GM12878 (cell line): ENCODE data around the gene CASTOR1. TPM values are rescaled to one million over a fixed set of nuclear protein-coding genes. Genes with fewer than 3 reads are reported as not detected.

Source experiments
- ATAC-seq: fragments of 200-7000 bp; cut with Tn5 transposase; 3 replicates; pipeline ENCODE4 v1.9.1; 2020; ENCODE audit warnings: mild to moderate bottlenecking, moderate library complexity
- BruUV-seq: library from RNA; stranded (reverse); fragments of 400-500 nt; replicated peaks from 2 replicates; lab custom pipeline; 2021; lab: Mats Ljungman, UMichigan
- CTCF ChIA-PET: fragments of 300-600 bp; sonication (Branson Sonifier 250); formaldehyde crosslinking; extraction: SDS; loops from one replicate; lab custom pipeline; 2021; ENCODE audit warnings: inconsistent platforms; lab: Yijun Ruan, JAX
- POLR2A ChIA-PET: fragments of 350-600 bp; formaldehyde crosslinking; extraction: SDS; loops from one replicate; lab custom pipeline; 2021; ENCODE audit warnings: inconsistent platforms; lab: Charles Lee
- RAD21 ChIA-PET: fragments of 300-600 bp; sonication (Branson Sonifier 250); formaldehyde crosslinking; loops from one replicate; lab custom pipeline; 2023; ENCODE audit warnings: antibody characterized with exemption; ENCODE audit not compliant: unreplicated experiment; lab: Charles Lee
- SMC1A ChIA-PET: fragments of 300-600 bp; sonication (Branson Sonifier 250); formaldehyde crosslinking; loops from one replicate; lab custom pipeline; 2023; ENCODE audit not compliant: unreplicated experiment, uncharacterized antibody; lab: Charles Lee
- DNase-seq: peaks from one replicate; pipeline ENCODE4 v3.0.0-alpha.2; 2011; ENCODE audit warnings: low read depth, low spot score
- FAIRE-seq: peaks from 3 replicates; lab custom pipeline; 2011; peaks lifted over from hg19 to GRCh38; lab: Jason Lieb, UNC
- H2AFZ ChIP-seq: 2 replicates; pipeline ENCODE4 v1.6.0; 2011; ENCODE audit warnings: low read depth, low read length, control low read depth; ENCODE audit not compliant: control insufficient read depth
- H3K27ac ChIP-seq: 2 replicates; pipeline ENCODE4 v1.5.1; 2011; ENCODE audit warnings: control low read depth; ENCODE audit not compliant: control insufficient read depth, insufficient read depth
- H3K27me3 ChIP-seq, 2 experiments: replicated peaks in 1 of 2; 2 replicates each; pipeline versions ENCODE4 v1.6.0 to v1.6.1; 2011; ENCODE audit warnings: low read length in 1 of 2; ENCODE audit not compliant: control insufficient read depth in 2 of 2, insufficient read depth in 2 of 2
- H3K36me3 ChIP-seq, 2 experiments: 2 replicates each; pipeline ENCODE4 v1.5.1; 2011; ENCODE audit warnings: low read length in 1 of 2; ENCODE audit not compliant: control insufficient read depth in 2 of 2, insufficient read depth in 2 of 2
- H3K4me1 ChIP-seq: 2 replicates; pipeline ENCODE4 v1.6.1; 2011; ENCODE audit warnings: mild to moderate bottlenecking, low read length, moderate library complexity, mixed read lengths; ENCODE audit not compliant: control insufficient read depth, insufficient read depth
- H3K4me2 ChIP-seq: 2 replicates; pipeline ENCODE4 v1.6.0; 2011; ENCODE audit warnings: control low read depth; ENCODE audit not compliant: control insufficient read depth, insufficient read depth
- H3K4me3 ChIP-seq: fragments of 200-600 bp; sonication (generic); 2 replicates; pipeline ENCODE4 v1.5.1; 2016
- H3K79me2 ChIP-seq: 2 replicates; pipeline ENCODE4 v1.6.0; 2011; ENCODE audit warnings: low read length; ENCODE audit not compliant: control insufficient read depth, insufficient read depth
- H3K9ac ChIP-seq: 2 replicates; pipeline ENCODE4 v1.8.0; 2011; ENCODE audit warnings: low read length, control low read depth, mixed read lengths; ENCODE audit not compliant: control insufficient read depth, insufficient read depth
- H3K9me3 ChIP-seq: replicated peaks from 3 replicates; pipeline ENCODE4 v1.5.1; 2011; ENCODE audit warnings: mild to moderate bottlenecking, low read length; ENCODE audit not compliant: control insufficient read depth, insufficient read depth
- H4K20me1 ChIP-seq: 2 replicates; pipeline ENCODE4 v1.6.0; 2011; ENCODE audit not compliant: control insufficient read depth, insufficient read depth
- BRCA1 ChIP-seq: IDR thresholded peaks from 2 replicates; pipeline ENCODE4 v1.6.1; 2011; ENCODE audit warnings: low read depth, low read length, improper control_type of control experiment
- ETV6 ChIP-seq, 2 experiments: fragments of 450-650 bp in 1 of 2; IDR thresholded peaks in 1 of 2; conservative IDR thresholded peaks in 1 of 2; 2 replicates each; pipeline ENCODE4 v1.6.1; 2014; ENCODE audit warnings: antibody characterized with exemption in 1 of 2, borderline replicate concordance in 1 of 2, low read depth in 1 of 2, mild to moderate bottlenecking in 1 of 2, moderate library complexity in 1 of 2
- IKZF2 ChIP-seq, 2 experiments: fragments of 450-650 bp; IDR thresholded peaks; 2 replicates each; pipeline ENCODE4 v1.6.1; 2017; ENCODE audit warnings: mild to moderate bottlenecking in 2 of 2, moderate library complexity in 2 of 2
- IRF3 ChIP-seq: fragments of 450-650 bp; IDR thresholded peaks from 2 replicates; pipeline ENCODE4 v1.6.1; 2014; ENCODE audit warnings: mild to moderate bottlenecking
- KAT2A ChIP-seq: conservative IDR thresholded peaks from 2 replicates; pipeline ENCODE4 v1.6.1; 2011; ENCODE audit warnings: low read depth, low read length; ENCODE audit not compliant: control insufficient read depth
- NFXL1 ChIP-seq: fragments of 450-650 bp; IDR thresholded peaks from 2 replicates; pipeline ENCODE4 v1.6.1; 2017; ENCODE audit warnings: antibody characterized with exemption, mild to moderate bottlenecking, borderline replicate concordance
- NFYB ChIP-seq: IDR thresholded peaks from 2 replicates; pipeline ENCODE4 v1.6.1; 2011; ENCODE audit warnings: low read depth, mild to moderate bottlenecking, low read length, improper control_type of control experiment, moderate library complexity; ENCODE audit not compliant: insufficient read depth
- PAX8 ChIP-seq: fragments of 450-650 bp; IDR thresholded peaks from 2 replicates; pipeline ENCODE4 v1.6.1; 2017; ENCODE audit warnings: mild to moderate bottlenecking, moderate library complexity
- RB1 ChIP-seq: fragments of 450-650 bp; formaldehyde crosslinking; IDR thresholded peaks from 2 replicates; pipeline ENCODE4 v1.6.1; 2017; ENCODE audit warnings: mild to moderate bottlenecking, borderline replicate concordance
- RBBP5 ChIP-seq: fragments of 200-600 bp; sonication (generic); conservative IDR thresholded peaks from 2 replicates; pipeline ENCODE4 v1.6.1; 2016
- REST ChIP-seq: IDR thresholded peaks from 2 replicates; pipeline ENCODE4 v1.6.1; 2012; ENCODE audit warnings: mild to moderate bottlenecking, low read depth, low read length
- RFX5 ChIP-seq: IDR thresholded peaks from 2 replicates; pipeline ENCODE4 v1.6.1; 2011; ENCODE audit warnings: low read depth, low read length, improper control_type of control experiment
- STAT1 ChIP-seq: fragments of 450-650 bp; conservative IDR thresholded peaks from 2 replicates; pipeline ENCODE4 v1.6.1; 2014; ENCODE audit warnings: antibody characterized with exemption, mild to moderate bottlenecking
- STAT3 ChIP-seq: IDR thresholded peaks from 2 replicates; pipeline ENCODE4 v1.6.1; 2011; ENCODE audit warnings: low read depth, low read length, improper control_type of control experiment
- TARDBP ChIP-seq: IDR thresholded peaks from 2 replicates; pipeline ENCODE4 v1.6.1; 2016; ENCODE audit warnings: borderline replicate concordance
- USF2 ChIP-seq: IDR thresholded peaks from 2 replicates; pipeline ENCODE4 v1.6.1; 2011; ENCODE audit warnings: low read depth, low read length, improper control_type of control experiment, borderline replicate concordance
- WRNIP1 ChIP-seq: IDR thresholded peaks from 2 replicates; pipeline ENCODE4 v1.6.1; 2011; ENCODE audit warnings: low read depth, low read length, improper control_type of control experiment, borderline replicate concordance
- ZBTB33 ChIP-seq: fragments of 450-650 bp; IDR thresholded peaks from 2 replicates; pipeline ENCODE4 v1.6.1; 2017; ENCODE audit warnings: mild to moderate bottlenecking
- ZNF217 ChIP-seq: fragments of 450-650 bp; IDR thresholded peaks from 2 replicates; pipeline ENCODE4 v1.6.1; 2017; ENCODE audit warnings: antibody characterized with exemption, mild to moderate bottlenecking
- WGBS: methylation state at CpG from one replicate; pipeline ENCODE4 v1.1.6; 2016; ENCODE audit warnings: low lambda C conversion rate; ENCODE audit not compliant: insufficient replicate concordance, insufficient coverage; ENCODE audit errors: missing lambda C conversion rate; 5-methylcytosine and 5-hydroxymethylcytosine counted together
- in situ Hi-C: fragments of 300-500 bp; cut with MboI; formaldehyde crosslinking; loops from 9 replicates; pipeline ENCODE4 v1.14.3; 2018; ENCODE audit warnings: mixed read lengths
- intact Hi-C: fragments of 100-400 bp; cut with micrococcal nuclease; formaldehyde crosslinking; loops from one replicate; pipeline ENCODE4 v1.14.2; 2022; ENCODE audit not compliant: unreplicated experiment
- polyA plus RNA-seq, 11 experiments: library from polyadenylated mRNA; depleted of rRNA in 4 of 11; unstranded in 6 of 11; stranded (reverse) in 5 of 11; fragments of >200 nt; fragmentation: Nextera tagmentation in 4 of 11; fragmentation: Illumina TruSeq in 1 of 11; extraction: Ambion mirVana in 4 of 11; extraction: Trizol in 1 of 11; gene quantifications; 1 replicate in 1 of 11; 2 replicates in 10 of 11; pipeline versions ENCODE4 v1.2.1 to v1.2.3, GENCODE V29; 2011 to 2016; ENCODE audit warnings: inconsistent platforms in 2 of 11, missing spikeins in 2 of 11, low read depth in 1 of 11
- total RNA-seq, 4 experiments: library from RNA; depleted of rRNA in 3 of 4; stranded (reverse); fragments of >200 nt in 3 of 4; fragmentation: Illumina TruSeq in 1 of 4; extraction: Trizol in 1 of 4; gene quantifications; 2 replicates each; pipeline versions ENCODE4 v1.2.1 to v1.2.3, GENCODE V29; 2013 to 2021

The CASTOR1 gene
- total and polyA plus RNA-seq, 10 of the 15 experiments (the other 5 are each of a cell fraction or from before 2014, with no cell fraction given): 0.31 to 9.1 (median 3.3) TPM

GRCh38 chr22:30276039-30276438 is 13.3 kb downstream of the CASTOR1 start:
- FAIRE-seq (no peak), ATAC-seq (no peak), DNase-seq (no peak)
- Histone ChIP-seq H3K9ac (no peak overlapping the region), H3K9me3 (no peaks in the 10 kb centered on the region), H3K79me2 (no peaks in the 10 kb centered on the region), H3K27me3 (no peaks in the 10 kb centered on the region), H3K27ac (no peak overlapping the region), H3K4me2 (no peak overlapping the region), H3K4me3 (no peak overlapping the region), H2AFZ (no peak overlapping the region), H3K4me1 (no peaks in the 10 kb centered on the region), H3K36me3 (no peaks in the 10 kb centered on the region), H4K20me1 (no peaks in the 10 kb centered on the region)
- ChIA-PET POLR2A (no interaction called here), CTCF (no interaction called here), SMC1A (interaction anchor here (1.2 kb wide), 1 partner anchor 12 kb away, joined by 3 read pairs; no protein-coding TSS in a partner anchor), RAD21 (no interaction called here)
- no TSS peak for BruUV-seq
- in situ Hi-C loops (no loop called here), intact Hi-C loops (no loop called here)
- WGBS: 30% methylated on average over 8 of the region's 8 CpGs
- TF ChIP-seq NFYB (no peak), RBBP5 (no peak), BRCA1 (no peak), STAT3 (no peak), TARDBP (no peak), PAX8 (no peak), STAT1 (no peak), RFX5 (no peak), NFXL1 (no peak), IKZF2 (IDR thresholded peaks at IDR 0.05) (no peak), KAT2A (no peak), REST (no peak), IRF3 (no peak), USF2 (no peak), ETV6 (conservative IDR thresholded peaks at IDR 0.05 in 1 of 2, IDR thresholded peaks at IDR 0.05 in 1 of 2; ENCODE audit: borderline replicate concordance in 1 of 2, low read depth in 1 of 2) (no peak), ZBTB33 (no peak), RB1 (no peak), WRNIP1 (no peak), ZNF217 (no peak)
